Placental pericyte (primary cell): ENCODE measurements around the gene ASXL2. TPM values are rescaled to one million over a fixed set of nuclear protein-coding genes. Genes with fewer than 3 reads are reported as not detected.

Experiments
- small RNA-seq: library from RNA; depleted of rRNA; stranded (forward); fragments of <200 nt; gene quantifications from one replicate; pipeline ENCODE3, GENCODE V24; 2012; ENCODE audit warnings: low replicate concordance
- total RNA-seq: library from RNA; depleted of rRNA; stranded (reverse); fragments of >200 nt; gene quantifications from 2 replicates; pipeline ENCODE4 v1.2.3, GENCODE V29; 2012

ASXL2 gene
- total RNA-seq, result 14.2 and 20.2 TPM in 2 replicates

GRCh38 chr2:25878361-25879132, at the start of gene ASXL2:
Gene ASXL2 (minus strand): TSS chr2:25878487. CDS start chr2:25878222, 265 bp downstream.

Small RNAs within 50 kb of the gene (small RNA-seq; reads per million reads assigned to genes)
- not detected for gene NDUFB4P4
- not detected for gene RF00019

Other genes with a start within 250 kb of the ASXL2 start
- 2.6 and 3.7 TPM in 2 replicates for gene DTNB, start 204.9 kb downstream of the ASXL2 start, total RNA-seq
- 10.5 and 17.5 TPM in 2 replicates for gene KIF3C, start 104.0 kb upstream of the ASXL2 start, total RNA-seq
- 132 and 225 TPM in 2 replicates for gene RAB10, start 155.6 kb upstream of the ASXL2 start, total RNA-seq